GM21529 (cell line): Measurements from ENCODE around the gene MAN2C1.
"Not testable (repeated sequence)": the region's sequence is repeated elsewhere in the genome, so short reads cannot be mapped to it uniquely, and the experiment has no call there.

Experiments used
- ATAC-seq: cut with Tn5 transposase; IDR thresholded peaks from one replicate; pipeline ENCODE4 v1.9.1; 2021; ENCODE audit not compliant: unreplicated experiment

MAN2C1 gene

GRCh38 chr15:75367913-75368688 lies at the start of gene MAN2C1:
Gene MAN2C1, minus strand, starts transcription at chr15:75368607. Its CDS starts 24 bp downstream, at chr15:75368583.
- peak; percentile 89 for ATAC-seq

GRCh38 chr15:75416584-75416983 lies 48.2 kb upstream of the MAN2C1 start:
- ATAC-seq: no peak

- ATAC-seq: no peak
Measured at GRCh38 chr15:75410196-75410595, 41.8 kb upstream of the MAN2C1 start.

- no peak for ATAC-seq
Measured at GRCh38 chr15:75407083-75407482, 38.7 kb upstream of the MAN2C1 start.

GRCh38 chr15:75403892-75404291 lies 35.5 kb upstream of the MAN2C1 start:
- no peak for ATAC-seq

- no peak for ATAC-seq
Measured at GRCh38 chr15:75397494-75397893, 29.1 kb upstream of the MAN2C1 start.

- no peak for ATAC-seq
Measured at GRCh38 chr15:75389791-75390382, 21.5 kb upstream of the MAN2C1 start.

GRCh38 chr15:75383986-75384385 lies 15.6 kb upstream of the MAN2C1 start:
- not testable (repeated sequence) for ATAC-seq

GRCh38 chr15:75380773-75381172 lies 12.4 kb upstream of the MAN2C1 start:
- no peak for ATAC-seq

GRCh38 chr15:75371901-75372688 lies 3.7 kb upstream of the MAN2C1 start:
- ATAC-seq: no peak

- ATAC-seq: no peak
Measured at GRCh38 chr15:75371486-75371885, 3.1 kb upstream of the MAN2C1 start.

- ATAC-seq: no peak
Measured at GRCh38 chr15:75369897-75370581, 1.6 kb upstream of the MAN2C1 start.

- ATAC-seq: peak; percentile 3
Measured at GRCh38 chr15:75368689-75369239, 357 bp upstream of the MAN2C1 start.

GRCh38 chr15:75367406-75367912 lies 948 bp downstream of the MAN2C1 start:
- ATAC-seq: no peak

- ATAC-seq: no peak
Measured at GRCh38 chr15:75367006-75367405, 1.4 kb downstream of the MAN2C1 start.

- no peak for ATAC-seq
Measured at GRCh38 chr15:75366163-75366562, 2.2 kb downstream of the MAN2C1 start.

GRCh38 chr15:75364881-75365280 lies 3.5 kb downstream of the MAN2C1 start:
- no peak for ATAC-seq

GRCh38 chr15:75363786-75364185 lies 4.6 kb downstream of the MAN2C1 start:
- no peak for ATAC-seq

- ATAC-seq: no peak
Measured at GRCh38 chr15:75362642-75363249, 5.7 kb downstream of the MAN2C1 start.

GRCh38 chr15:75361989-75362641 lies 6.3 kb downstream of the MAN2C1 start:
- ATAC-seq: no peak
